Keratinocyte (primary cell): ENCODE data around the gene HEMK1. TPM values are rescaled to one million over a fixed set of nuclear protein-coding genes. Genes with fewer than 3 reads are reported as not detected.

Source experiments
- DNase-seq: peaks from one replicate; pipeline ENCODE4 v3.0.0-alpha.2; 2011; ENCODE audit warnings: low read depth, missing footprints, low spot score
- FAIRE-seq: peaks from 2 replicates; lab custom pipeline; 2011; peaks lifted over from hg19 to GRCh38; lab: Jason Lieb, UNC
- H2AFZ ChIP-seq: 2 replicates; pipeline ENCODE4 v1.6.0; 2012; ENCODE audit warnings: low read length, control low read depth, inconsistent platforms; ENCODE audit not compliant: control insufficient read depth
- H3K27ac ChIP-seq: 2 replicates; pipeline ENCODE4 v1.5.1; 2011; ENCODE audit warnings: low read length; ENCODE audit not compliant: control insufficient read depth, insufficient read depth
- H3K27me3 ChIP-seq: 3 replicates; pipeline ENCODE4 v1.6.0; 2011; ENCODE audit warnings: low read length; ENCODE audit not compliant: control insufficient read depth, insufficient read depth; ENCODE audit errors: extremely low read depth
- H3K36me3 ChIP-seq, 2 experiments: 2 replicates in 1 of 2; 3 replicates in 1 of 2; pipeline ENCODE4 v1.5.1; 2011; ENCODE audit warnings: low read length in 2 of 2, mild to moderate bottlenecking in 1 of 2; ENCODE audit not compliant: control insufficient read depth in 2 of 2, insufficient read depth in 2 of 2; ENCODE audit errors: extremely low read depth in 1 of 2
- H3K4me1 ChIP-seq: 3 replicates; pipeline ENCODE4 v1.5.1; 2011; ENCODE audit warnings: low read length; ENCODE audit not compliant: control insufficient read depth, insufficient read depth; ENCODE audit errors: extremely low read depth
- H3K4me2 ChIP-seq: 3 replicates; pipeline ENCODE4 v1.6.0; 2011; ENCODE audit warnings: low read depth, low read length; ENCODE audit not compliant: control insufficient read depth, insufficient read depth; ENCODE audit errors: extremely low read depth
- H3K4me3 ChIP-seq, 3 experiments: fragments of 200-600 bp in 1 of 3; sonication (generic) in 1 of 3; 2 replicates in 2 of 3; 3 replicates in 1 of 3; pipeline ENCODE4 v1.5.1; 2011 to 2016; ENCODE audit warnings: low read length in 3 of 3, mild to moderate bottlenecking in 3 of 3, control low read depth in 2 of 3, inconsistent platforms in 1 of 3, low read depth in 1 of 3, mixed read lengths in 1 of 3, mixed run types in 1 of 3, moderate library complexity in 1 of 3; ENCODE audit not compliant: control insufficient read depth in 2 of 3, insufficient read depth in 2 of 3; ENCODE audit errors: extremely low read depth in 1 of 3
- H3K79me2 ChIP-seq: 2 replicates; pipeline ENCODE4 v1.6.0; 2012; ENCODE audit warnings: low read length; ENCODE audit not compliant: control insufficient read depth, insufficient read depth
- H3K9ac ChIP-seq: 3 replicates; pipeline ENCODE4 v1.6.0; 2011; ENCODE audit warnings: low read length; ENCODE audit not compliant: control insufficient read depth, insufficient read depth; ENCODE audit errors: extremely low read depth
- H3K9me1 ChIP-seq: 3 replicates; pipeline ENCODE4 v1.6.0; 2011; ENCODE audit warnings: low read length; ENCODE audit not compliant: control insufficient read depth, insufficient read depth; ENCODE audit errors: extremely low read depth
- H3K9me3 ChIP-seq: 2 replicates; pipeline ENCODE4 v1.5.1; 2012; ENCODE audit warnings: low read depth, low read length; ENCODE audit not compliant: control insufficient read depth
- H4K20me1 ChIP-seq: 3 replicates; pipeline ENCODE4 v1.6.0; 2011; ENCODE audit warnings: low read length; ENCODE audit not compliant: control insufficient read depth, insufficient read depth; ENCODE audit errors: extremely low read depth
- EZH2 ChIP-seq: IDR thresholded peaks from one replicate; pipeline ENCODE4 v1.6.1; 2012; ENCODE audit warnings: inconsistent platforms, mild to moderate bottlenecking, low read length, moderate library complexity
- dilution Hi-C: fragments of 300-500 bp; cut with MboI; formaldehyde crosslinking; loops from one replicate; pipeline ENCODE4 v1.7.0; 2020; ENCODE audit warnings: low sequenced_read_pairs; ENCODE audit not compliant: extremely low pct_ligation_motif_present
- polyA plus RNA-seq, 5 experiments: library from polyadenylated mRNA; depleted of rRNA in 3 of 5; stranded (reverse) in 3 of 5; stranded (forward) in 1 of 5; unstranded in 1 of 5; fragments of >200 nt; gene quantifications; 1 replicate in 1 of 5; 2 replicates in 3 of 5; 3 replicates in 1 of 5; pipeline versions ENCODE4 v1.2.1 to v1.2.3, GENCODE V29; 2011 to 2012; ENCODE audit warnings: missing spikeins in 2 of 5, low read depth in 1 of 5, low replicate concordance in 1 of 5
- TF ChIP-seq, protein P1 (sequence below), 3 experiments: IDR thresholded peaks in 1 of 3; conservative IDR thresholded peaks in 1 of 3; optimal IDR thresholded peaks in 1 of 3; 2 replicates in 2 of 3; 3 replicates in 1 of 3; pipeline versions ENCODE3 to v1.5.1; 2011; ENCODE audit warnings: low read length in 3 of 3, mild to moderate bottlenecking in 3 of 3, moderate library complexity in 2 of 3, control low read depth in 1 of 3, inconsistent platforms in 1 of 3; ENCODE audit not compliant: insufficient read depth in 2 of 3; ENCODE audit errors: extremely low read depth in 1 of 3

HEMK1 gene
- polyA plus RNA-seq, 1 donor (not counting 4 experiments of a cell fraction or from before 2014, with no cell fraction given) = 13.0 TPM

DNA sequence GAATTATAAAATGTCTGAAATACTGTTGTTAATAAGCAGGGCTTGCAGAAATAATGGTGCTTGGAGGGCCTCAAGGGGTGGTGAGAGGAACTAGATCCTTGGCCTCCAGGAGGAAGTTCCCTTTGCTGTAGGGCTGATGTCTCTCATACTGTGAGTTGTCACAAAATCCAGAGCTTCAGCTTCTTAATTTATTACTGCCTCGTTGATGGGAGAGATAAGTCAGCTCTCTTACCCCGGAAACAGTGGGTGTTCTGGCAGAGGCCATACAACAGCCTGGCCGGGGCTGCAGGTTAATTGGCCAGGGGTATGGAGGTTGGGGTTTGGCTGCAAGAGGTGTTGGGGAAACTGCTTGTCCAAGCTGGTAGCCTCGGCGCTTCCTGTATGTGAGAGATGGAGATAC lies 63.1 kb downstream of the HEMK1 start:
- dilution Hi-C loops = no loop called here

DNA sequence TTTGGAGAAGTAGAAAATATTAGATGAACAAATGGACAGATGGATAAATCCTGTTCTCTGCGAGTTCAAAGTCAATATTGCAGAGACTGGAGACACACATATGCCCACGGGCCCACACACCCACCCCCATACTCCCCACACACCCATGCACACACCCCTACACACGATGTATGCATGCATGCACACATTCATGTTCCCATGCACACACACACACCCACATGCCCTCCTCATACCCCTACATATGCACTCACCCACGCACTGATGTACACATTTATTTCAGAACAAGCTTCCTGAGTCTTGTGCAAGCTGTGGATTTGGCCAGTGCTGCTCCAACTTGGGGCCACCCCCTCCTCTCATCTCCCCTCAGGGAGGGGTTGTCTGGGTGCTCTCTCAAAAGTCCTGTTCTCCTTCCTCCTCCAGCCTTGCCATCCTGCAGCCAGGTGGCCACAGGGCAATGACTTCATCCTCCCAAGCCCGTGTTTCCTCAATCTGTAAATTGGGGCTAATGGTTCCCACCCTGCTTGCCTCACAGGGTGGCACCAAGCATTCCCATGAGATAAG lies 64.0 kb downstream of the HEMK1 start:
- no peak for DNase-seq
- peaks cover 46% of the 10 kb centered on the region for H3K4me1 ChIP-seq
- H3K9ac ChIP-seq = no peak overlapping the region
- H3K9me1 ChIP-seq = peaks cover 2% of the 10 kb centered on the region
- no peak overlapping the region for H3K27ac ChIP-seq
- no peak for TF ChIP-seq EZH2
- TF ChIP-seq, protein P1, sequence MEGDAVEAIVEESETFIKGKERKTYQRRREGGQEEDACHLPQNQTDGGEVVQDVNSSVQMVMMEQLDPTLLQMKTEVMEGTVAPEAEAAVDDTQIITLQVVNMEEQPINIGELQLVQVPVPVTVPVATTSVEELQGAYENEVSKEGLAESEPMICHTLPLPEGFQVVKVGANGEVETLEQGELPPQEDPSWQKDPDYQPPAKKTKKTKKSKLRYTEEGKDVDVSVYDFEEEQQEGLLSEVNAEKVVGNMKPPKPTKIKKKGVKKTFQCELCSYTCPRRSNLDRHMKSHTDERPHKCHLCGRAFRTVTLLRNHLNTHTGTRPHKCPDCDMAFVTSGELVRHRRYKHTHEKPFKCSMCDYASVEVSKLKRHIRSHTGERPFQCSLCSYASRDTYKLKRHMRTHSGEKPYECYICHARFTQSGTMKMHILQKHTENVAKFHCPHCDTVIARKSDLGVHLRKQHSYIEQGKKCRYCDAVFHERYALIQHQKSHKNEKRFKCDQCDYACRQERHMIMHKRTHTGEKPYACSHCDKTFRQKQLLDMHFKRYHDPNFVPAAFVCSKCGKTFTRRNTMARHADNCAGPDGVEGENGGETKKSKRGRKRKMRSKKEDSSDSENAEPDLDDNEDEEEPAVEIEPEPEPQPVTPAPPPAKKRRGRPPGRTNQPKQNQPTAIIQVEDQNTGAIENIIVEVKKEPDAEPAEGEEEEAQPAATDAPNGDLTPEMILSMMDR (optimal IDR thresholded peaks at IDR 0.05 in 1 of 3, IDR thresholded peaks at IDR 0.05 in 1 of 3, conservative IDR thresholded peaks at IDR 0.05 in 1 of 3; ENCODE audit: extremely low read depth in 1 of 3, insufficient read depth in 2 of 3, low read length in 3 of 3) = no peak
- no peak overlapping the region for H2AFZ ChIP-seq
- peaks cover 10 to 15% of the 10 kb centered on the region in 2 experiments for H3K36me3 ChIP-seq
- no peaks in the 10 kb centered on the region for H3K9me3 ChIP-seq
- FAIRE-seq = no peak
- peaks cover 81% of the 10 kb centered on the region for H3K79me2 ChIP-seq
- H3K4me2 ChIP-seq = no peak overlapping the region
- H3K4me3 ChIP-seq = no peak overlapping the region
- H4K20me1 ChIP-seq = no peaks in the 10 kb centered on the region
- no peaks in the 10 kb centered on the region for H3K27me3 ChIP-seq
- dilution Hi-C loops = no loop called here

More for the DNA sequence above, 63.1 kb downstream of the HEMK1 start:
- Histone ChIP-seq H3K4me1 (peaks cover 46% of the 10 kb centered on the region), H3K4me3 (no peak overlapping the region), H3K9ac (no peak overlapping the region), H3K79me2 (peaks cover 87% of the 10 kb centered on the region), H3K4me2 (no peak overlapping the region), H3K27me3 (no peaks in the 10 kb centered on the region), H3K36me3 (peaks cover 10 to 15% of the 10 kb centered on the region in 2 experiments), H4K20me1 (no peaks in the 10 kb centered on the region), H3K9me3 (no peaks in the 10 kb centered on the region), H2AFZ (no peak overlapping the region), H3K9me1 (no peaks in the 10 kb centered on the region), H3K27ac (no peak overlapping the region)
- FAIRE-seq (no peak), DNase-seq (no peak)
- TF ChIP-seq, protein P1 (optimal IDR thresholded peaks at IDR 0.05 in 1 of 3, IDR thresholded peaks at IDR 0.05 in 1 of 3, conservative IDR thresholded peaks at IDR 0.05 in 1 of 3; ENCODE audit: extremely low read depth in 1 of 3, insufficient read depth in 2 of 3, low read length in 3 of 3) = no peak
- no peak for TF ChIP-seq EZH2
